ENCODE measurements around the gene OR2W3.
A peak's percentile ranks its signal among the peaks of the same experiment; 100 is the strongest.

OR2W3 gene

GRCh38 chr1:247895163-247895637 is at the start of gene OR2W3:
OR2W3 (plus strand) TSS chr1:247895587; CDS start chr1:247895587, 0 bp downstream.
- peaks cover 22% of the 10 kb centered on the region for H3K9me3 Mint-ChIP-seq
- no peaks in the 10 kb centered on the region for H3K4me1 Mint-ChIP-seq
- H3K27me3 Mint-ChIP-seq (ENCODE audit: low read depth) = peaks cover 5% of the 10 kb centered on the region
- no peaks in the 10 kb centered on the region for H3K36me3 Mint-ChIP-seq (ENCODE audit: low read depth)
- no peak for TF ChIP-seq CTCF (IDR thresholded peaks at IDR 0.05; ENCODE audit: unreplicated experiment in 3 of 3)
- no peak within 1 kb of the TSS for H3K4me3 Mint-ChIP-seq
- H3K27ac Mint-ChIP-seq = no peak within 1 kb of the TSS

GRCh38 chr1:247845693-247846017 is 49.7 kb upstream of the OR2W3 start:
- Mint-ChIP-seq H3K27me3 (ENCODE audit: low read depth) (peaks cover 4% of the 10 kb centered on the region), H3K4me1 (no peaks in the 10 kb centered on the region), H3K9me3 (peaks cover 20% of the 10 kb centered on the region), H3K27ac (no peak overlapping the region), H3K4me3 (no peak overlapping the region), H3K36me3 (ENCODE audit: low read depth) (no peaks in the 10 kb centered on the region)
- TF ChIP-seq CTCF (IDR thresholded peaks at IDR 0.05; ENCODE audit: unreplicated experiment in 3 of 3) = no peak

- no peak overlapping the region for H3K27ac Mint-ChIP-seq
- TF ChIP-seq CTCF (IDR thresholded peaks at IDR 0.05; ENCODE audit: unreplicated experiment in 3 of 3) = no peak
- no peak overlapping the region for H3K4me3 Mint-ChIP-seq
- H3K4me1 Mint-ChIP-seq = no peaks in the 10 kb centered on the region
- H3K36me3 Mint-ChIP-seq (ENCODE audit: low read depth) = no peaks in the 10 kb centered on the region
- H3K9me3 Mint-ChIP-seq = peaks cover 14% of the 10 kb centered on the region
- H3K27me3 Mint-ChIP-seq (ENCODE audit: low read depth) = no peaks in the 10 kb centered on the region
Observed at GRCh38 chr1:247848346-247848745, 47.0 kb upstream of the OR2W3 start.

GRCh38 chr1:247849616-247850015 is 45.8 kb upstream of the OR2W3 start:
- Mint-ChIP-seq H3K9me3 (peaks cover 12% of the 10 kb centered on the region), H3K4me3 (no peak overlapping the region), H3K27ac (no peak overlapping the region), H3K36me3 (ENCODE audit: low read depth) (no peaks in the 10 kb centered on the region), H3K4me1 (no peaks in the 10 kb centered on the region), H3K27me3 (ENCODE audit: low read depth) (peaks cover 3% of the 10 kb centered on the region)
- TF ChIP-seq CTCF (IDR thresholded peaks at IDR 0.05; ENCODE audit: unreplicated experiment in 3 of 3) = no peak

GRCh38 chr1:247854899-247855545 is 40.4 kb upstream of the OR2W3 start:
- H3K27ac Mint-ChIP-seq = no peak overlapping the region
- TF ChIP-seq CTCF (IDR thresholded peaks at IDR 0.05; ENCODE audit: unreplicated experiment in 3 of 3) = no peak
- H3K9me3 Mint-ChIP-seq = peaks cover 19% of the 10 kb centered on the region
- no peaks in the 10 kb centered on the region for H3K36me3 Mint-ChIP-seq (ENCODE audit: low read depth)
- peaks cover 36% of the 10 kb centered on the region for H3K27me3 Mint-ChIP-seq (ENCODE audit: low read depth)
- H3K4me1 Mint-ChIP-seq = no peaks in the 10 kb centered on the region
- no peak overlapping the region for H3K4me3 Mint-ChIP-seq

GRCh38 chr1:247855911-247856310 is 39.5 kb upstream of the OR2W3 start:
- H3K9me3 Mint-ChIP-seq = peaks cover 19% of the 10 kb centered on the region
- H3K36me3 Mint-ChIP-seq (ENCODE audit: low read depth) = no peaks in the 10 kb centered on the region
- TF ChIP-seq CTCF (IDR thresholded peaks at IDR 0.05; ENCODE audit: unreplicated experiment in 3 of 3) = no peak
- H3K27ac Mint-ChIP-seq = no peak overlapping the region
- H3K4me1 Mint-ChIP-seq = no peaks in the 10 kb centered on the region
- H3K4me3 Mint-ChIP-seq = peak overlapping the region; percentile 43 to 77 (median 58)
- H3K27me3 Mint-ChIP-seq (ENCODE audit: low read depth) = peaks cover 38% of the 10 kb centered on the region

Measured in nephron (organoid).